Activated CD8-positive, alpha-beta memory T cell treated with anti-CD3 and anti-CD28 coated beads, Interleukin-2, amount 50 U/mL, for 48 hours (primary cell): Measurements from ENCODE around the gene SATB2.

ENCODE experiments used
- DNase-seq: peaks from one replicate; pipeline ENCODE4 v3.0.0-alpha.2; 2020

SATB2 gene

GRCh38 chr2:199315299-199316179 lies 142.2 kb downstream of the SATB2 start:
- DNase-seq, result no peak

- no peak for DNase-seq
Measured at GRCh38 chr2:199312931-199313330, 144.8 kb downstream of the SATB2 start.

GRCh38 chr2:199310771-199311585 lies 146.8 kb downstream of the SATB2 start:
- DNase-seq, result no peak

- DNase-seq, result no peak
Measured at GRCh38 chr2:199309973-199310372, 147.8 kb downstream of the SATB2 start.

GRCh38 chr2:199309411-199309810 lies 148.3 kb downstream of the SATB2 start:
- DNase-seq, result no peak

GRCh38 chr2:199308567-199308966 lies 149.2 kb downstream of the SATB2 start:
- no peak for DNase-seq

- DNase-seq, result no peak
Measured at GRCh38 chr2:199307461-199307860, 150.3 kb downstream of the SATB2 start.

GRCh38 chr2:199306116-199306515 lies 151.6 kb downstream of the SATB2 start:
- no peak for DNase-seq

- DNase-seq, result no peak
Measured at GRCh38 chr2:199303728-199304177, 154.0 kb downstream of the SATB2 start.

GRCh38 chr2:199302851-199303250 lies 154.9 kb downstream of the SATB2 start:
- no peak for DNase-seq

- no peak for DNase-seq
Measured at GRCh38 chr2:199288424-199288823, 169.3 kb downstream of the SATB2 start.

- DNase-seq, result no peak
Measured at GRCh38 chr2:199282309-199282708, 175.4 kb downstream of the SATB2 start.

- no peak for DNase-seq
Measured at GRCh38 chr2:199279146-199279545, 178.6 kb downstream of the SATB2 start.

- DNase-seq, result no peak
Measured at GRCh38 chr2:199278099-199278498, 179.6 kb downstream of the SATB2 start.

- no peak for DNase-seq
Measured at GRCh38 chr2:199273042-199273511, 184.7 kb downstream of the SATB2 start.

GRCh38 chr2:199261936-199262335 lies 195.8 kb downstream of the SATB2 start:
- DNase-seq, result no peak

- no peak for DNase-seq
Measured at GRCh38 chr2:199261239-199261638, 196.5 kb downstream of the SATB2 start.

- no peak for DNase-seq
Measured at GRCh38 chr2:199259671-199260070, 198.1 kb downstream of the SATB2 start.

GRCh38 chr2:199258291-199258690 lies 199.4 kb downstream of the SATB2 start:
- no peak for DNase-seq

- no peak for DNase-seq
Measured at GRCh38 chr2:199257261-199258224, 200.2 kb downstream of the SATB2 start.

GRCh38 chr2:199230091-199230490 lies 227.6 kb downstream of the SATB2 start:
- no peak for DNase-seq
